K562 (cell line): ENCODE data around the gene MARCO. TPM values are rescaled to one million over a fixed set of nuclear protein-coding genes. Genes with fewer than 3 reads are reported as not detected.

Experiments
- ATAC-seq: fragments of 200-7000 bp; cut with Tn5 transposase; 3 replicates; pipeline ENCODE4 v1.9.1; 2020; ENCODE audit warnings: moderate library complexity
- BruUV-seq: library from RNA; stranded (reverse); fragments of 400-500 nt; replicated peaks from 2 replicates; lab custom pipeline; 2021; lab: Mats Ljungman, UMichigan
- CTCF ChIA-PET: fragments of 300-600 bp; formaldehyde crosslinking; extraction: SDS; loops from one replicate; lab custom pipeline; 2021; ENCODE audit warnings: low intra/inter-chr PET ratio; lab: Yijun Ruan, JAX
- POLR2A ChIA-PET: fragments of 300-600, 350-650 bp; sonication (Branson Sonifier 250); formaldehyde crosslinking; extraction: SDS; loops from one replicate; lab custom pipeline; 2021; ENCODE audit warnings: antibody characterized with exemption, inconsistent platforms; lab: Yijun Ruan, JAX
- DNase-seq, 4 experiments: peaks; one replicate each; pipeline versions ENCODE4 v3.0.0 to v3.0.0-alpha.2; 2011 to 2018; ENCODE audit warnings: low spot score in 3 of 4, mixed read lengths in 3 of 4; ENCODE audit errors: extremely low read depth in 1 of 4
- FAIRE-seq: peaks from 2 replicates; lab custom pipeline; 2011; peaks lifted over from hg19 to GRCh38; lab: Jason Lieb, UNC
- H2AFZ ChIP-seq: 2 replicates; pipeline ENCODE4 v1.6.0; 2011; ENCODE audit warnings: low read depth, low read length, control low read depth, inconsistent platforms
- H3K27ac ChIP-seq: fragments of 200-600 bp; 3 replicates; pipeline ENCODE4 v1.8.0; 2011; ENCODE audit warnings: low read depth, mild to moderate bottlenecking, control low read depth, inconsistent platforms, low read length, moderate library complexity, mixed read lengths; ENCODE audit errors: extremely low read depth
- H3K27me3 ChIP-seq, 2 experiments: fragments of 300-600 bp in 1 of 2; 2 replicates in 1 of 2; 3 replicates in 1 of 2; pipeline versions ENCODE4 v1.6.0 to v1.8.0; 2011; ENCODE audit warnings: inconsistent platforms in 2 of 2, low read length in 2 of 2, mild to moderate bottlenecking in 1 of 2, mixed read lengths in 1 of 2, moderate library complexity in 1 of 2; ENCODE audit not compliant: control insufficient read depth in 2 of 2, insufficient read depth in 2 of 2
- H3K36me3 ChIP-seq: fragments of 300-600 bp; 3 replicates; pipeline ENCODE4 v1.8.0; 2011; ENCODE audit warnings: mild to moderate bottlenecking, low read length, inconsistent platforms; ENCODE audit not compliant: control insufficient read depth, insufficient read depth
- H3K4me1 ChIP-seq, 2 experiments: fragments of 200-600 bp in 1 of 2; replicated peaks in 1 of 2; 2 replicates in 1 of 2; 3 replicates in 1 of 2; pipeline versions ENCODE4 v1.5.1 to v1.8.0; 2011; ENCODE audit warnings: inconsistent platforms in 2 of 2, low read length in 2 of 2, mild to moderate bottlenecking in 1 of 2, mixed read lengths in 1 of 2, moderate library complexity in 1 of 2; ENCODE audit not compliant: control insufficient read depth in 2 of 2, insufficient read depth in 2 of 2
- H3K4me2 ChIP-seq: 2 replicates; pipeline ENCODE4 v1.6.1; 2011; ENCODE audit warnings: low read length, control low read depth, inconsistent platforms, mixed read lengths; ENCODE audit not compliant: insufficient read depth
- H3K4me3 ChIP-seq: fragments of 200-600 bp; sonication (generic), shearing (Covaris generic); 2 replicates; pipeline ENCODE4 v1.5.1; 2016; ENCODE audit warnings: control low read depth, inconsistent platforms
- H3K79me2 ChIP-seq: fragments of 200-600 bp; 3 replicates; pipeline ENCODE4 v1.8.0; 2011; ENCODE audit warnings: low read length, inconsistent platforms; ENCODE audit not compliant: control insufficient read depth, insufficient read depth
- H3K9ac ChIP-seq, 2 experiments: 2 replicates each; pipeline versions ENCODE4 v1.6.0 to v1.6.1; 2011; ENCODE audit warnings: low read depth in 2 of 2, low read length in 2 of 2, control low read depth in 1 of 2, inconsistent platforms in 1 of 2, mild to moderate bottlenecking in 1 of 2, mixed read lengths in 1 of 2; ENCODE audit not compliant: insufficient read depth in 1 of 2
- H3K9me1 ChIP-seq: one replicate; pipeline ENCODE4 v1.6.0; 2011; ENCODE audit warnings: inconsistent platforms, mild to moderate bottlenecking, low read length, moderate library complexity; ENCODE audit not compliant: control insufficient read depth, insufficient read depth
- H3K9me3 ChIP-seq: replicated peaks from 2 replicates; pipeline ENCODE4 v1.5.1; 2011; ENCODE audit warnings: low read depth, low read length, inconsistent platforms; ENCODE audit not compliant: control insufficient read depth, insufficient read depth
- H4K20me1 ChIP-seq: replicated peaks from 2 replicates; pipeline ENCODE4 v1.6.1; 2011; ENCODE audit warnings: low read length, inconsistent platforms, mixed read lengths; ENCODE audit not compliant: control insufficient read depth, insufficient read depth
- ESRRA ChIP-seq: fragments of 450-650 bp; IDR thresholded peaks from 2 replicates; pipeline ENCODE4 v1.6.1; 2014; ENCODE audit warnings: low read depth, mild to moderate bottlenecking, moderate library complexity, borderline replicate concordance
- FOXA3 ChIP-seq, 2 experiments: fragments of 450-650 bp in 1 of 2; sonication (generic) in 1 of 2; formaldehyde crosslinking; IDR thresholded peaks in 1 of 2; conservative IDR thresholded peaks in 1 of 2; 2 replicates each; pipeline versions ENCODE4 v1.4.0 to v1.8.0; 2020 to 2022; ENCODE audit warnings: mild to moderate bottlenecking in 2 of 2, missing genetic modification reagents in 1 of 2
- NCOA4 ChIP-seq: fragments of 450-650 bp; IDR thresholded peaks from 2 replicates; pipeline ENCODE4 v1.6.1; 2018; ENCODE audit warnings: mild to moderate bottlenecking; ENCODE audit not compliant: partially characterized antibody
- POLR2H ChIP-seq: IDR thresholded peaks from 2 replicates; pipeline ENCODE4 v1.6.1; 2016; ENCODE audit warnings: missing genetic modification characterization, low read depth, mild to moderate bottlenecking, control low read depth, missing compliant biosample characterization, moderate library complexity
- RBM15 ChIP-seq: fragments of 200-400 bp; formaldehyde crosslinking; IDR thresholded peaks from 2 replicates; pipeline ENCODE4 v1.6.1; 2018; ENCODE audit warnings: mild to moderate bottlenecking, low read length, moderate library complexity; ENCODE audit not compliant: insufficient read depth
- TSC22D4 ChIP-seq: fragments of 450-650 bp; IDR thresholded peaks from 2 replicates; pipeline ENCODE4 v1.6.1; 2016; ENCODE audit warnings: missing genetic modification characterization, missing biosample characterization, control low read depth
- ZNF449 ChIP-seq: fragments of 250-450 bp; sonication (Bioruptor Pico); IDR thresholded peaks from 2 replicates; pipeline ENCODE4 v1.8.0; 2022; ENCODE audit warnings: moderate library complexity, mild to moderate bottlenecking, inconsistent platforms
- WGBS: fragments of 100-300 bp; shearing (Covaris generic); methylation state at CpG from one replicate; pipeline ENCODE4 v1.1.6; 2016; ENCODE audit warnings: low coverage, mixed read lengths; ENCODE audit not compliant: insufficient coverage; ENCODE audit errors: missing lambda C conversion rate; 5-methylcytosine and 5-hydroxymethylcytosine counted together
- in situ Hi-C: fragments of 300-500 bp; cut with MboI; formaldehyde crosslinking; loops from 4 replicates; pipeline ENCODE4 v1.15.0; 2018; ENCODE audit warnings: inconsistent platforms, mixed read lengths
- intact Hi-C: fragments of 100-400 bp; cut with micrococcal nuclease; formaldehyde crosslinking; loops from 2 replicates; pipeline ENCODE4 v1.14.2; 2022
- polyA plus RNA-seq, 8 experiments: library from polyadenylated mRNA; depleted of rRNA in 4 of 8; stranded (reverse) in 5 of 8; unstranded in 3 of 8; fragments of >200 nt; fragmentation: Nextera tagmentation in 2 of 8; fragmentation: Illumina TruSeq in 1 of 8; extraction: Ambion mirVana in 2 of 8; extraction: Trizol in 1 of 8; gene quantifications; 2 replicates each; pipeline versions ENCODE4 v1.2.1 to v1.2.3, GENCODE V29; 2011 to 2014; ENCODE audit warnings: inconsistent platforms in 1 of 8, missing spikeins in 1 of 8
- total RNA-seq, 7 experiments: library from RNA; depleted of rRNA in 6 of 7; stranded (reverse); fragments of >200 nt in 6 of 7; fragmentation: Illumina TruSeq in 2 of 7; extraction: Trizol in 2 of 7; gene quantifications; 2 replicates each; pipeline versions ENCODE4 v1.2.1 to v1.2.3, GENCODE V29; 2011 to 2021; ENCODE audit warnings: low replicate concordance in 1 of 7
- TF ChIP-seq, protein P1 (sequence below): fragments of 250-450 bp; sonication (Bioruptor Pico); IDR thresholded peaks from 2 replicates; pipeline ENCODE4 v1.4.0; 2020; ENCODE audit warnings: mild to moderate bottlenecking, moderate library complexity
- TF ChIP-seq, protein P2 (sequence below): IDR thresholded peaks from 2 replicates; pipeline ENCODE4 v1.6.1; 2011; ENCODE audit not compliant: insufficient read length; ENCODE audit errors: extremely low read depth

MARCO gene
- total and polyA plus RNA-seq, 9 of the 15 experiments (the other 6 are each of a cell fraction or from before 2014, with no cell fraction given): 0.31 TPM; not detected in 8

- WGBS: 0% methylated on average over 6 of the region's 6 CpGs
- no peak for FAIRE-seq
- H3K27me3 ChIP-seq: peaks cover 0 to 38% of the 10 kb centered on the region in 2 experiments; a peak in 2 of 5 replicates
- no peak overlapping the region for H3K9ac ChIP-seq
- no peaks in the 10 kb centered on the region for H3K79me2 ChIP-seq
- intact Hi-C loops (no loop called here), in situ Hi-C loops (no loop called here)
- TF ChIP-seq POLR2H (tag): no peak
- no peak for TF ChIP-seq ESRRA
- no peak for TF ChIP-seq RBM15
- TF ChIP-seq NCOA4: no peak
- TF ChIP-seq, protein P1, sequence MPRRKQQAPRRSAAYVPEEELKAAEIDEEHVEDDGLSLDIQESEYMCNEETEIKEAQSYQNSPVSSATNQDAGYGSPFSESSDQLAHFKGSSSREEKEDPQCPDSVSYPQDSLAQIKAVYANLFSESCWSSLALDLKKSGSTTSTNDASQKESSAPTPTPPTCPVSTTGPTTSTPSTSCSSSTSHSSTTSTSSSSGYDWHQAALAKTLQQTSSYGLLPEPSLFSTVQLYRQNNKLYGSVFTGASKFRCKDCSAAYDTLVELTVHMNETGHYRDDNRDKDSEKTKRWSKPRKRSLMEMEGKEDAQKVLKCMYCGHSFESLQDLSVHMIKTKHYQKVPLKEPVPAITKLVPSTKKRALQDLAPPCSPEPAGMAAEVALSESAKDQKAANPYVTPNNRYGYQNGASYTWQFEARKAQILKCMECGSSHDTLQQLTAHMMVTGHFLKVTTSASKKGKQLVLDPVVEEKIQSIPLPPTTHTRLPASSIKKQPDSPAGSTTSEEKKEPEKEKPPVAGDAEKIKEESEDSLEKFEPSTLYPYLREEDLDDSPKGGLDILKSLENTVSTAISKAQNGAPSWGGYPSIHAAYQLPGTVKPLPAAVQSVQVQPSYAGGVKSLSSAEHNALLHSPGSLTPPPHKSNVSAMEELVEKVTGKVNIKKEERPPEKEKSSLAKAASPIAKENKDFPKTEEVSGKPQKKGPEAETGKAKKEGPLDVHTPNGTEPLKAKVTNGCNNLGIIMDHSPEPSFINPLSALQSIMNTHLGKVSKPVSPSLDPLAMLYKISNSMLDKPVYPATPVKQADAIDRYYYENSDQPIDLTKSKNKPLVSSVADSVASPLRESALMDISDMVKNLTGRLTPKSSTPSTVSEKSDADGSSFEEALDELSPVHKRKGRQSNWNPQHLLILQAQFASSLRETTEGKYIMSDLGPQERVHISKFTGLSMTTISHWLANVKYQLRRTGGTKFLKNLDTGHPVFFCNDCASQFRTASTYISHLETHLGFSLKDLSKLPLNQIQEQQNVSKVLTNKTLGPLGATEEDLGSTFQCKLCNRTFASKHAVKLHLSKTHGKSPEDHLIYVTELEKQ (CRISPR knock-in tag): no peak
- TF ChIP-seq, protein P2, sequence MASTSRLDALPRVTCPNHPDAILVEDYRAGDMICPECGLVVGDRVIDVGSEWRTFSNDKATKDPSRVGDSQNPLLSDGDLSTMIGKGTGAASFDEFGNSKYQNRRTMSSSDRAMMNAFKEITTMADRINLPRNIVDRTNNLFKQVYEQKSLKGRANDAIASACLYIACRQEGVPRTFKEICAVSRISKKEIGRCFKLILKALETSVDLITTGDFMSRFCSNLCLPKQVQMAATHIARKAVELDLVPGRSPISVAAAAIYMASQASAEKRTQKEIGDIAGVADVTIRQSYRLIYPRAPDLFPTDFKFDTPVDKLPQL: no peak
- no peak for TF ChIP-seq FOXA3 (CRISPR knock-in tag; conservative IDR thresholded peaks at IDR 0.05 in 1 of 2, IDR thresholded peaks at IDR 0.05 in 1 of 2)
- no peak for TF ChIP-seq TSC22D4
- TF ChIP-seq ZNF449 (CRISPR knock-in tag): no peak
- H2AFZ ChIP-seq: no peak overlapping the region
- H3K9me1 ChIP-seq: no peaks in the 10 kb centered on the region
- no peak overlapping the region for H3K27ac ChIP-seq
- H3K36me3 ChIP-seq: no peaks in the 10 kb centered on the region
- H3K4me1 ChIP-seq: no peaks in the 10 kb centered on the region
- no peaks in the 10 kb centered on the region; the same call in 1 of the 2 replicates for H4K20me1 ChIP-seq
- POLR2A ChIA-PET: interaction anchor here (0.7 kb wide), 1 partner anchor 8 kb away, joined by 3 read pairs; no protein-coding TSS in a partner anchor
- CTCF ChIA-PET: no interaction called here
- H3K4me3 ChIP-seq: no peak overlapping the region
- H3K4me2 ChIP-seq: no peak overlapping the region
- BruUV-seq: no TSS peak
- ATAC-seq: no peak
- no peak for DNase-seq
- H3K9me3 ChIP-seq: no peaks in the 10 kb centered on the region
Observed at GRCh38 chr2:118967124-118967880, 25.3 kb downstream of the MARCO start.
